H1 (cell line): ENCODE data around the gene KRTAP10-12. TPM values are rescaled to one million over a fixed set of nuclear protein-coding genes. Genes with fewer than 3 reads are reported as not detected.

Source experiments
- CHD7 ChIP-seq: fragments of 300-600 bp; sonication (generic); IDR thresholded peaks from 2 replicates; pipeline ENCODE4 v1.7.1; 2012; ENCODE audit warnings: low read length, moderate library complexity, mild to moderate bottlenecking, inconsistent platforms; ENCODE audit not compliant: insufficient replicate concordance
- E2F6 ChIP-seq: IDR thresholded peaks from 2 replicates; pipeline ENCODE4 v1.6.1; 2012; ENCODE audit warnings: inconsistent platforms
- KDM5A ChIP-seq: fragments of 200-600 bp; IDR thresholded peaks from 2 replicates; pipeline ENCODE4 v1.7.1; 2012; ENCODE audit warnings: mild to moderate bottlenecking, low read length, inconsistent platforms, mixed read lengths
- MAX ChIP-seq: IDR thresholded peaks from 2 replicates; pipeline ENCODE4 v1.6.1; 2012; ENCODE audit warnings: inconsistent platforms
- RBBP5 ChIP-seq: IDR thresholded peaks from 2 replicates; pipeline ENCODE4 v1.7.1; 2012; ENCODE audit warnings: low read depth, mild to moderate bottlenecking, inconsistent platforms, low read length, moderate library complexity, borderline replicate concordance
- SIRT6 ChIP-seq: IDR thresholded peaks from one replicate; pipeline ENCODE4 v1.7.1; 2012; ENCODE audit warnings: low read length, inconsistent platforms
- SP1 ChIP-seq: IDR thresholded peaks from 2 replicates; pipeline ENCODE4 v1.6.1; 2011; ENCODE audit warnings: low read depth, low read length
- TBP ChIP-seq: IDR thresholded peaks from 2 replicates; pipeline ENCODE4 v1.6.1; 2011; ENCODE audit warnings: low read depth, low read length, improper control_type of control experiment
- polyA plus RNA-seq, 7 experiments: library from polyadenylated mRNA; depleted of rRNA in 3 of 7; stranded (reverse) in 5 of 7; unstranded in 2 of 7; fragments of >200 nt in 5 of 7; fragments of 200-250 nt in 2 of 7; gene quantifications; 1 replicate in 5 of 7; 2 replicates in 1 of 7; 4 replicates in 1 of 7; pipeline versions ENCODE4 v1.2.1 to v1.2.3, GENCODE V29; 2011 to 2013; ENCODE audit warnings: missing spikeins in 2 of 7, mixed read lengths in 2 of 7
- total RNA-seq: library from RNA; stranded (reverse); fragmentation: NEBNext Ultra II Directional; extraction: Animal tissue kit (Norgen Biotek cat#: 25700); gene quantifications from 2 replicates; pipeline ENCODE4 v1.2.1, GENCODE V29; 2021

Gene KRTAP10-12
- total and polyA plus RNA-seq, 2 of the 8 experiments (the other 6 are each of a cell fraction or from before 2014, with no cell fraction given): not detected

- no peak for TF ChIP-seq CHD7
- TF ChIP-seq TBP: no peak
- TF ChIP-seq MAX: peak; percentile 73
- 0 out of 2 replicates have a peak, but pooled peaks have one; percentile 28 for TF ChIP-seq E2F6
- no peak for TF ChIP-seq KDM5A
- no peak for TF ChIP-seq SIRT6
- TF ChIP-seq RBBP5: no peak
- TF ChIP-seq SP1: no peak
Measured at GRCh38 chr21:44702973-44703730, 6.2 kb downstream of the KRTAP10-12 start (continued).
